NB4 (cell line): ENCODE measurements around the gene FRMD5.

ENCODE experiments used
- CTCF ChIP-seq: IDR thresholded peaks from one replicate; pipeline ENCODE4 v1.5.1; 2012; ENCODE audit warnings: low read depth, low read length
- MAX ChIP-seq: IDR thresholded peaks from 2 replicates; pipeline ENCODE4 v1.6.1; 2011; ENCODE audit warnings: low read depth, low read length
- POLR2A ChIP-seq: IDR thresholded peaks from 2 replicates; pipeline ENCODE4 v1.6.1; 2011; ENCODE audit warnings: mild to moderate bottlenecking; ENCODE audit not compliant: insufficient read length; ENCODE audit errors: extremely low read depth

- no peak for TF ChIP-seq CTCF
- no peak for TF ChIP-seq POLR2A
- TF ChIP-seq MAX, result no peak
Observed at GRCh38 chr15:43934480-43934879, 260.6 kb downstream of the FRMD5 start.
